Liver (tissue), 3 donors: ENCODE results near the gene PIMREG.
A peak's percentile ranks its signal among the peaks of the same experiment; 100 is the strongest.

ENCODE experiments used
- CTCF ChIP-seq: fragments of 150-350 bp; IDR thresholded peaks from 2 replicates; pipeline ENCODE4 v1.5.1; 2017; ENCODE audit warnings: improper control_type of control experiment, low read depth, low read length; ENCODE audit not compliant: missing input control
- GABPA ChIP-seq, 2 donors: IDR thresholded peaks in 1 of 2; conservative IDR thresholded peaks in 1 of 2; 2 replicates each; pipeline ENCODE4 v1.6.1; 2016; ENCODE audit warnings: antibody characterized with exemption in 2 of 2, mild to moderate bottlenecking in 1 of 2, moderate library complexity in 1 of 2
- ZBTB33 ChIP-seq: IDR thresholded peaks from 2 replicates; pipeline ENCODE4 v1.6.1; 2016; ENCODE audit warnings: antibody characterized with exemption
- donor health status: healthy.
- donor health status: healthy.

GRCh38 chr17:6420173-6420641, 24.0 kb upstream of the PIMREG start:
- TF ChIP-seq CTCF, result peak; percentile 24
- no peak for TF ChIP-seq ZBTB33
- TF ChIP-seq GABPA (IDR thresholded peaks at IDR 0.05 in 1 of 2, conservative IDR thresholded peaks at IDR 0.05 in 1 of 2), result no peak
